GM12892 (cell line): ENCODE measurements around the gene OR2B3.

ENCODE experiments used
- POLR2A ChIP-seq: IDR thresholded peaks from 2 replicates; pipeline ENCODE4 v1.6.1; 2011; ENCODE audit warnings: low read depth, low read length, control low read depth
- TAF1 ChIP-seq: IDR thresholded peaks from 2 replicates; pipeline ENCODE4 v1.6.1; 2011; ENCODE audit warnings: low read depth, mild to moderate bottlenecking, control low read depth, low read length, borderline replicate concordance

DNA sequence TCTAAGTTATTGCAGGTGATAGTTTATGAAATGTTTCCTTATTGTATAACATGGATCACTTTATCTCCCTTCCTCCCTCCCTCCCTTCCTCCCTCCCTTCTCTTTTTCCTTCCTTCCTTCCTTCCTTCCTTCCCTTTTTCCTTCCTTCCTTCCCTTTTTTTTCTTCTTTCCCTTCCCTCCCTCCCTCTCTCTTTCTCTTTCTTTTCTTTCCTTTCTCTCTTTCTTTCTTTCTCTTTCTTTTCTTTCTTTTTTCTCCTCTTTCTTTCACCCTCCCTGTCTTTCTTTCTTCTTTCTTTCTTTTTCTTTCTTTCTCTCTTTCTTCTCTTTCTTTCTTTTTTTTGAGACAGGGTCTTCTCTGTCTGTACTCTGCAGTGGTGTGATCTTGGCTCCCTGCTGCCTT lies 5.8 kb downstream of the OR2B3 start:
- TF ChIP-seq TAF1 (no peak), POLR2A (no peak)
